ENCODE data around the gene CXCL16. TPM values are rescaled to one million over a fixed set of nuclear protein-coding genes. Genes with fewer than 3 reads are reported as not detected.

Gene CXCL16
- total RNA-seq, 1 experiment from 2014 or later: 44.8 TPM

GRCh38 chr17:4716081-4716480 is 23.6 kb downstream of the CXCL16 start (continued):
- no peak for TF ChIP-seq ZBTB33 (IDR thresholded peaks at IDR 0.05; ENCODE audit: extremely low read depth, insufficient replicate concordance, low read length)
- TF ChIP-seq REST (IDR thresholded peaks at IDR 0.05; ENCODE audit: low read depth): no peak
- no peak for TF ChIP-seq SRF (IDR thresholded peaks at IDR 0.05; ENCODE audit: low read depth)

GRCh38 chr17:4715063-4715744 is 24.5 kb downstream of the CXCL16 start:
- no peaks in the 10 kb centered on the region for H3K9me3 ChIP-seq (ENCODE audit: control insufficient read depth in 1 of 2, insufficient read depth in 1 of 2, low read depth in 1 of 2, low read length in 2 of 2)
- DNase-seq (ENCODE audit: low read depth, low spot score) (no peak), ATAC-seq (no peak)
- H3K27me3 ChIP-seq (ENCODE audit: insufficient read depth, low read length): no peaks in the 10 kb centered on the region
- H3K4me2 ChIP-seq (ENCODE audit: low read length): no peak overlapping the region
- ChIA-PET CTCF (no interaction called here), POLR2A (no interaction called here), RAD21 (ENCODE audit: low non-redundant PET in 1 of 2, low total read pairs in 2 of 2, uncharacterized antibody in 2 of 2, unreplicated experiment in 2 of 2) (no interaction called here)
- H2AFZ ChIP-seq (ENCODE audit: low read depth, low read length, poor library complexity, severe bottlenecking): no peak overlapping the region
- peaks cover 20% of the 10 kb centered on the region for H3K79me2 ChIP-seq (ENCODE audit: insufficient read depth, low read length)
- no peaks in the 10 kb centered on the region for H3K9me2 ChIP-seq (ENCODE audit: insufficient read depth)
- H3K4me1 ChIP-seq (ENCODE audit: control insufficient read depth in 1 of 2, insufficient read depth in 2 of 2, low read length in 2 of 2): peaks cover 7 to 15% of the 10 kb centered on the region in 2 experiments; a peak in 3 of 4 replicates
- no peak overlapping the region for H3K9ac ChIP-seq (ENCODE audit: low read length)
- intact Hi-C loops (cut with micrococcal nuclease): no loop called here
- no peak overlapping the region for H3K27ac ChIP-seq (ENCODE audit: low read depth, low read length)
- no TSS peak for BruUV-seq (replicated peaks)
- no peaks in the 10 kb centered on the region for H4K20me1 ChIP-seq (ENCODE audit: insufficient read depth)
- no peak overlapping the region for H3K4me3 ChIP-seq (replicated peaks in 1 of 2; ENCODE audit: low read depth in 1 of 2, low read length in 2 of 2)
- peaks cover 14 to 16% of the 10 kb centered on the region in 2 experiments; a peak in 2 of 4 replicates for H3K36me3 ChIP-seq (ENCODE audit: control insufficient read depth in 1 of 2, insufficient read depth in 2 of 2, low read length in 2 of 2)
- TF ChIP-seq ELF1 (IDR thresholded peaks at IDR 0.05; ENCODE audit: borderline replicate concordance, low read depth) (no peak), ATF3 (IDR thresholded peaks at IDR 0.05) (no peak), FOSL1 (IDR thresholded peaks at IDR 0.05; ENCODE audit: low read depth) (no peak), TCF7L2 (IDR thresholded peaks at IDR 0.05; ENCODE audit: borderline replicate concordance, extremely low read depth, insufficient read depth, insufficient read length) (no peak), POLR2AphosphoS5 (IDR thresholded peaks at IDR 0.05; ENCODE audit: low read depth, low read length) (no peak), CBX3 (IDR thresholded peaks at IDR 0.05; ENCODE audit: low read depth) (no peak), EZH2 (IDR thresholded peaks at IDR 0.05) (no peak), EGR1 (IDR thresholded peaks at IDR 0.05; ENCODE audit: low read depth) (no peak), SRF (IDR thresholded peaks at IDR 0.05; ENCODE audit: low read depth) (no peak), SP1 (IDR thresholded peaks at IDR 0.05; ENCODE audit: low read depth) (no peak), MAX (IDR thresholded peaks at IDR 0.05) (no peak), REST (IDR thresholded peaks at IDR 0.05; ENCODE audit: low read depth) (no peak), SIN3A (IDR thresholded peaks at IDR 0.05; ENCODE audit: low read depth) (no peak)
